ENCODE measurements around the gene MSI2.

Gene MSI2

GRCh38 chr17:57471868-57472368 is 215.6 kb downstream of the MSI2 start:
- no peak overlapping the region for H3K4me3 ChIP-seq (ENCODE audit: low read depth, low read length)
- DNase-seq (ENCODE audit: low read depth) = no peak
- TF ChIP-seq CTCF (conservative IDR thresholded peaks at IDR 0.05; ENCODE audit: low read depth, low read length) = no peak

GRCh38 chr17:57475796-57476195 is 219.5 kb downstream of the MSI2 start:
- no peak for DNase-seq (ENCODE audit: low read depth)
- TF ChIP-seq CTCF (conservative IDR thresholded peaks at IDR 0.05; ENCODE audit: low read depth, low read length) = no peak
- H3K4me3 ChIP-seq (ENCODE audit: low read depth, low read length) = no peak overlapping the region

- no peak overlapping the region for H3K4me3 ChIP-seq (ENCODE audit: low read depth, low read length)
- no peak for DNase-seq (ENCODE audit: low read depth)
- TF ChIP-seq CTCF (conservative IDR thresholded peaks at IDR 0.05; ENCODE audit: low read depth, low read length) = no peak
These were observed 221.4 kb downstream of the MSI2 start for GRCh38 chr17:57477522-57478362.

- no peak overlapping the region for H3K4me3 ChIP-seq (ENCODE audit: low read depth, low read length)
- DNase-seq (ENCODE audit: low read depth) = no peak
- no peak for TF ChIP-seq CTCF (conservative IDR thresholded peaks at IDR 0.05; ENCODE audit: low read depth, low read length)
These were observed 222.3 kb downstream of the MSI2 start for GRCh38 chr17:57478478-57479250.

- H3K4me3 ChIP-seq (ENCODE audit: low read depth, low read length) = no peak overlapping the region
- TF ChIP-seq CTCF (conservative IDR thresholded peaks at IDR 0.05; ENCODE audit: low read depth, low read length) = no peak
- peak; percentile 80 for DNase-seq (ENCODE audit: low read depth)
These were observed 224.3 kb downstream of the MSI2 start for GRCh38 chr17:57480438-57481196.

GRCh38 chr17:57481910-57482391 is 225.6 kb downstream of the MSI2 start:
- peak; percentile 98 for DNase-seq (ENCODE audit: low read depth)
- TF ChIP-seq CTCF (conservative IDR thresholded peaks at IDR 0.05; ENCODE audit: low read depth, low read length) = no peak
- H3K4me3 ChIP-seq (ENCODE audit: low read depth, low read length) = no peak overlapping the region

Data from choroid plexus epithelial cell (primary cell).